AG10803 (cell line): Measurements from ENCODE around the gene SIGLEC5.

Source experiments
- DNase-seq: peaks from one replicate; pipeline ENCODE4 v3.0.0; 2010; ENCODE audit warnings: low read depth
- H3K4me3 ChIP-seq: 2 replicates; pipeline ENCODE4 v1.5.1; 2011; ENCODE audit warnings: mild to moderate bottlenecking, low read length, control low read depth
- CTCF ChIP-seq: conservative IDR thresholded peaks from 2 replicates; pipeline ENCODE4 v1.5.1; 2011; ENCODE audit warnings: mild to moderate bottlenecking, low read length, control low read depth, inconsistent platforms

SIGLEC5 gene

GRCh38 chr19:51607077-51607476 lies 23.1 kb downstream of the SIGLEC5 start:
- no peak for TF ChIP-seq CTCF
- no peak for DNase-seq
- no peak overlapping the region for H3K4me3 ChIP-seq

- no peak for DNase-seq
- no peak overlapping the region for H3K4me3 ChIP-seq
- no peak for TF ChIP-seq CTCF
Measured at GRCh38 chr19:51602189-51602854, 27.9 kb downstream of the SIGLEC5 start.

GRCh38 chr19:51600940-51601580 lies 29.1 kb downstream of the SIGLEC5 start:
- no peak for TF ChIP-seq CTCF
- DNase-seq, result no peak
- no peak overlapping the region for H3K4me3 ChIP-seq

GRCh38 chr19:51599084-51599483 lies 31.1 kb downstream of the SIGLEC5 start:
- no peak for TF ChIP-seq CTCF
- H3K4me3 ChIP-seq, result no peak overlapping the region
- DNase-seq, result no peak

GRCh38 chr19:51598159-51598915 lies 31.9 kb downstream of the SIGLEC5 start:
- H3K4me3 ChIP-seq, result no peak overlapping the region
- no peak for TF ChIP-seq CTCF
- no peak for DNase-seq

- TF ChIP-seq CTCF, result no peak
- H3K4me3 ChIP-seq, result peak overlapping the region; percentile 83
- DNase-seq, result no peak
Measured at GRCh38 chr19:51595190-51596175, 34.7 kb downstream of the SIGLEC5 start.
